CD14-positive monocyte (primary cell): ENCODE measurements around the gene DAB2IP. TPM values are rescaled to one million over a fixed set of nuclear protein-coding genes. Genes with fewer than 3 reads are reported as not detected.
A peak's percentile ranks its signal among the peaks of the same experiment; 100 is the strongest.

ENCODE experiments used
- DNase-seq, 3 donors: peaks; one replicate each; pipeline ENCODE4 v3.0.0-alpha.2; 2011 to 2022
- H2AFZ ChIP-seq: 2 replicates; pipeline ENCODE4 v1.6.0; 2012; ENCODE audit warnings: mild to moderate bottlenecking, low read depth, low read length, inconsistent platforms; ENCODE audit not compliant: insufficient read depth, poor library complexity, severe bottlenecking
- H3K27ac ChIP-seq, 2 donors: 1 replicate in 1 of 2; 2 replicates in 1 of 2; pipeline ENCODE4 v1.5.1; 2012 to 2013; ENCODE audit warnings: low read length in 2 of 2, control low read depth in 1 of 2, inconsistent platforms in 1 of 2, low read depth in 1 of 2, mild to moderate bottlenecking in 1 of 2
- H3K27me3 ChIP-seq, 2 donors: one replicate each; pipeline versions ENCODE4 v1.6.0 to v1.6.1; 2011 to 2013; ENCODE audit warnings: low read length in 2 of 2; ENCODE audit not compliant: control insufficient read depth in 2 of 2, insufficient read depth in 2 of 2
- H3K36me3 ChIP-seq, 2 donors: replicated peaks in 1 of 2; 1 replicate in 1 of 2; 2 replicates in 1 of 2; pipeline versions ENCODE4 v1.5.1 to v1.6.1; 2012 to 2013; ENCODE audit warnings: low read length in 2 of 2, control low read depth in 1 of 2, inconsistent platforms in 1 of 2, mild to moderate bottlenecking in 1 of 2; ENCODE audit not compliant: insufficient read depth in 2 of 2, control insufficient read depth in 1 of 2
- H3K4me1 ChIP-seq, 2 donors: 1 replicate in 1 of 2; 2 replicates in 1 of 2; pipeline versions ENCODE4 v1.5.1 to v1.6.1; 2012 to 2013; ENCODE audit warnings: low read length in 2 of 2, control low read depth in 1 of 2, inconsistent platforms in 1 of 2, mild to moderate bottlenecking in 1 of 2, moderate library complexity in 1 of 2; ENCODE audit not compliant: insufficient read depth in 2 of 2, control insufficient read depth in 1 of 2
- H3K4me2 ChIP-seq: replicated peaks from 2 replicates; pipeline ENCODE3; 2012; ENCODE audit warnings: low read length, moderate library complexity, mild to moderate bottlenecking; ENCODE audit not compliant: poor library complexity, severe bottlenecking; ENCODE audit errors: extremely low read depth
- H3K4me3 ChIP-seq, 3 experiments: fragments of 200-600 bp in 1 of 3; sonication (generic) in 1 of 3; replicated peaks in 1 of 3; 1 replicate in 2 of 3; 2 replicates in 1 of 3; pipeline ENCODE4 v1.5.1; 2011 to 2013; ENCODE audit warnings: low read length in 3 of 3, mild to moderate bottlenecking in 3 of 3, control low read depth in 2 of 3, low read depth in 2 of 3, inconsistent platforms in 1 of 3, moderate library complexity in 1 of 3
- H3K79me2 ChIP-seq: 2 replicates; pipeline ENCODE4 v1.6.0; 2012; ENCODE audit warnings: mild to moderate bottlenecking, control low read depth, inconsistent platforms, low read length, moderate library complexity; ENCODE audit not compliant: insufficient read depth
- H3K9ac ChIP-seq: 2 replicates; pipeline ENCODE4 v1.6.0; 2017; ENCODE audit warnings: low read length, mild to moderate bottlenecking; ENCODE audit not compliant: insufficient read depth, poor library complexity, severe bottlenecking
- H3K9me3 ChIP-seq, 2 donors: replicated peaks in 1 of 2; 1 replicate in 1 of 2; 2 replicates in 1 of 2; pipeline versions ENCODE4 v1.5.1 to v1.6.1; 2012 to 2013; ENCODE audit warnings: low read length in 2 of 2, control low read depth in 1 of 2; ENCODE audit not compliant: control insufficient read depth in 1 of 2, insufficient read depth in 1 of 2
- H4K20me1 ChIP-seq: 2 replicates; pipeline ENCODE4 v1.6.0; 2012; ENCODE audit warnings: mild to moderate bottlenecking, low read length, control low read depth, moderate library complexity; ENCODE audit not compliant: insufficient read depth
- H3K27ac Mint-ChIP-seq, 7 donors: one replicate each; pipeline ENCODE4 v1.8.0; 2020; ENCODE audit warnings: mild to moderate bottlenecking in 7 of 7, mixed read lengths in 7 of 7, moderate library complexity in 6 of 7, inconsistent platforms in 2 of 7
- H3K27me3 Mint-ChIP-seq, 3 donors: one replicate each; pipeline ENCODE4 v1.8.0; 2021 to 2022; ENCODE audit warnings: low read depth in 3 of 3, mild to moderate bottlenecking in 3 of 3, mixed read lengths in 3 of 3, moderate library complexity in 3 of 3, inconsistent platforms in 1 of 3
- H3K36me3 Mint-ChIP-seq, 2 donors: one replicate each; pipeline ENCODE4 v1.8.0; 2020; ENCODE audit warnings: mixed read lengths in 2 of 2, inconsistent platforms in 1 of 2, mild to moderate bottlenecking in 1 of 2
- H3K4me1 Mint-ChIP-seq: one replicate; pipeline ENCODE4 v1.8.0; 2020; ENCODE audit warnings: mild to moderate bottlenecking, mixed read lengths
- H3K4me3 Mint-ChIP-seq, 2 donors: one replicate each; pipeline ENCODE4 v1.8.0; 2020; ENCODE audit warnings: mild to moderate bottlenecking in 2 of 2, mixed read lengths in 2 of 2, moderate library complexity in 1 of 2
- H3K9me3 Mint-ChIP-seq, 7 donors: one replicate each; pipeline ENCODE4 v1.8.0; 2020 to 2022; ENCODE audit warnings: mixed read lengths in 7 of 7, mild to moderate bottlenecking in 6 of 7, moderate library complexity in 6 of 7, inconsistent platforms in 2 of 7
- WGBS: methylation state at CpG from one replicate; pipeline ENCODE4 v1.1.5; 2013; ENCODE audit warnings: missing lambda C conversion rate; ENCODE audit not compliant: insufficient coverage; 5-methylcytosine and 5-hydroxymethylcytosine counted together
- intact Hi-C, 2 donors: fragments of 100-400 bp; cut with micrococcal nuclease; formaldehyde crosslinking; loops; one replicate each; pipeline versions ENCODE4 v1.15.0 to v1.15.1; 2023
- polyA plus RNA-seq, 3 donors: library from polyadenylated mRNA; depleted of rRNA in 1 of 3; unstranded in 2 of 3; stranded (reverse) in 1 of 3; fragments of 300-500 nt in 2 of 3; fragments of >200 nt in 1 of 3; fragmentation: Illumina TruSeq in 2 of 3; gene quantifications; 1 replicate in 2 of 3; 2 replicates in 1 of 3; pipeline ENCODE4 v1.2.3, GENCODE V29; 2012 to 2021
- TF ChIP-seq, protein P1 (sequence below): fragments of 200-600 bp; IDR thresholded peaks from one replicate; pipeline ENCODE4 v1.8.0; 2022; ENCODE audit warnings: antibody characterized with exemption, mild to moderate bottlenecking

Gene DAB2IP
- polyA plus RNA-seq, 3 donors = 0.13 TPM; not detected in 2

DNA sequence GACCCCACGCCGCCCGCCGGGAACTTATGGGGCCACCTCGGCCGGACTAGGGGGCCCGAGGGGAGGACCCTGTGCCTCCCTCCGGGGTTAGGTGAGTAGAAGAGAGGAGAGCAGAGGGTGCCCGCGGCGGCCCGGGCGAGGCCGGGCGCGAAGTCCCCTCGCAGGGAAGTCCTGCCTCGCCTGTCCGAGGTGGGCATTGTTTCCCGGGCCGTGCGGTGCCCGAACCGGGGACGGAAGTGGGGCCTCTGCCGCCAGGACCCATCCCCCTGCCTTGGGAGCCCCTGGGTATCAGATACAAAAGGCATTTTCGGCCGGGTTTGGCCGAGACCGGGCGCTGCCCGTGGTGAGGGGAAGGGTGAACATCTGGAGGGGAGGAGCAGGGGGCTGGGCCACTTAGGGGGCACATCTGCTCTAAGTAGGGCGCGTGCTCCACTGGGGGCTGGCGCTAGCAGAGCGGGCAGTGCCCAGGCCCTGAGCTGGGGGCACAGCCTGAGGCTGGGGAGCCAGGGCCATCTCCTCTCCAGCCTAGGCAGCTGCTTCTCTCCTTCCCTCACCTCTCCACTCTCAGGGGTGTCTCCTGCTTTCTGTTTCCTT lies 48.2 kb downstream of the DAB2IP start:
- Mint-ChIP-seq H3K27me3 (peaks cover 76 to 85% (median 77%) of the 10 kb centered on the region in 3 donors), H3K27ac (no peak overlapping the region), H3K9me3 (peaks cover 0 to 17% (median 0%) of the 10 kb centered on the region in 7 donors), H3K4me1 (peaks cover 12% of the 10 kb centered on the region), H3K4me3 (peak overlapping the region in 1 of 2 donors; percentile 60), H3K36me3 (peaks cover 0 to 2% of the 10 kb centered on the region in 2 donors)
- H3K4me1 ChIP-seq = peaks cover 10 to 17% of the 10 kb centered on the region in 2 donors
- DNase-seq = no peak
- H3K79me2 ChIP-seq = no peaks in the 10 kb centered on the region
- H3K9me3 ChIP-seq = peaks cover 3 to 30% of the 10 kb centered on the region in 2 donors
- no peaks in the 10 kb centered on the region for H4K20me1 ChIP-seq
- intact Hi-C loops = no loop called here
- no peaks in the 10 kb centered on the region for H3K36me3 ChIP-seq
- H3K27ac ChIP-seq = no peak overlapping the region
- under 1% methylated on average over 30 of the region's 36 CpGs for WGBS
- peak overlapping the region; percentile 62 for H3K4me2 ChIP-seq
- no peak overlapping the region for H2AFZ ChIP-seq
- H3K9ac ChIP-seq = no peak overlapping the region
- TF ChIP-seq, protein P1, sequence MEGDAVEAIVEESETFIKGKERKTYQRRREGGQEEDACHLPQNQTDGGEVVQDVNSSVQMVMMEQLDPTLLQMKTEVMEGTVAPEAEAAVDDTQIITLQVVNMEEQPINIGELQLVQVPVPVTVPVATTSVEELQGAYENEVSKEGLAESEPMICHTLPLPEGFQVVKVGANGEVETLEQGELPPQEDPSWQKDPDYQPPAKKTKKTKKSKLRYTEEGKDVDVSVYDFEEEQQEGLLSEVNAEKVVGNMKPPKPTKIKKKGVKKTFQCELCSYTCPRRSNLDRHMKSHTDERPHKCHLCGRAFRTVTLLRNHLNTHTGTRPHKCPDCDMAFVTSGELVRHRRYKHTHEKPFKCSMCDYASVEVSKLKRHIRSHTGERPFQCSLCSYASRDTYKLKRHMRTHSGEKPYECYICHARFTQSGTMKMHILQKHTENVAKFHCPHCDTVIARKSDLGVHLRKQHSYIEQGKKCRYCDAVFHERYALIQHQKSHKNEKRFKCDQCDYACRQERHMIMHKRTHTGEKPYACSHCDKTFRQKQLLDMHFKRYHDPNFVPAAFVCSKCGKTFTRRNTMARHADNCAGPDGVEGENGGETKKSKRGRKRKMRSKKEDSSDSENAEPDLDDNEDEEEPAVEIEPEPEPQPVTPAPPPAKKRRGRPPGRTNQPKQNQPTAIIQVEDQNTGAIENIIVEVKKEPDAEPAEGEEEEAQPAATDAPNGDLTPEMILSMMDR = no peak
- H3K27me3 ChIP-seq = peaks cover 41 to 78% of the 10 kb centered on the region in 2 donors
- H3K4me3 ChIP-seq = peak overlapping the region in 1 of 3 experiments; percentile 38

DNA sequence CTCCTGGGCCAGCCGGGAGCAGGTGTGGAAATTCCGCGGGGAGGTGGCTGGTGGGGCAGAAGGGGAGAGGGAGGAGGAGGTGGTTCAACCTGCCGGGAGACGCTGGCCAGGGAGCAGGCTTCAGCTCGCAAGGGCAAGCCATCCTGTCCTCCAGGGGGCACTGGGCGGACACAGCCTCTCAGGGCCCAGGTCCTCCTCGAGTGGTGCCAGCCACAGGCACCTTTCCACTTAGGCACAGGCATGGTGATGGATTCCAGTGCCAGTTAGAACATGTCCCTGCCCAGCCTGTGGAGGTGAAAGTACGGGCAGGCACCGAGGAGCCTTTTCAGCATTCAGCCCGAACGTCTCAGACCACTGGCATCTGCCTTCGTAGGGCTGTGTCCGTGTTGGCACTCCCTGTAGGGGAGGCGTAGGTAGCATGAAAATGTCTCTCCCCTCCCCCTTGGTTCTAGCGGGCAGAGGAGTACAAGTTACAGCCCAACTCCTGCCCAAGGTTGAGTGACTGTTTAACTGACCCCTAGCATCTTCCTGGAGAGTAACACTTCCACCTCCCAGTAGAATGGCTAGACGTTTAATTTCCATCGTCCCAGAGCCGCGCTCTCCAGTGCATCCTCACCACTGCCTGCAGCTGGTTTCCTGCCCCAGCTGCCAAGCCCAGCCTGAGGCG lies 48.9 kb downstream of the DAB2IP start:
- TF ChIP-seq, protein P1 = peak; percentile 17
- no peak overlapping the region for H3K9ac ChIP-seq
- no peaks in the 10 kb centered on the region for H3K79me2 ChIP-seq
- peak overlapping the region in 1 of 2 donors; percentile 75 for H3K4me3 Mint-ChIP-seq
- H3K27ac Mint-ChIP-seq = no peak overlapping the region
- H3K4me3 ChIP-seq = no peak overlapping the region
- H3K36me3 ChIP-seq = no peaks in the 10 kb centered on the region
- H3K9me3 Mint-ChIP-seq = peaks cover 0 to 17% (median 0%) of the 10 kb centered on the region in 7 donors
- H3K27me3 Mint-ChIP-seq = peaks cover 71 to 92% (median 81%) of the 10 kb centered on the region in 3 donors
- peaks cover 10 to 17% of the 10 kb centered on the region in 2 donors for H3K4me1 ChIP-seq
- H3K4me1 Mint-ChIP-seq = peaks cover 12% of the 10 kb centered on the region
- WGBS = 12% methylated on average over 14 of the region's 21 CpGs
- H3K4me2 ChIP-seq = no peak overlapping the region
- peaks cover 3 to 30% of the 10 kb centered on the region in 2 donors for H3K9me3 ChIP-seq
- no peak for DNase-seq
- H2AFZ ChIP-seq = no peak overlapping the region
- no peak overlapping the region for H3K27ac ChIP-seq
- peaks cover 41 to 84% of the 10 kb centered on the region in 2 donors for H3K27me3 ChIP-seq
- peaks cover 0 to 2% of the 10 kb centered on the region in 2 donors for H3K36me3 Mint-ChIP-seq
- H4K20me1 ChIP-seq = no peaks in the 10 kb centered on the region
- intact Hi-C loops = no loop called here
